ENCODE results near the gene OR14I1.

OR14I1 gene

GRCh38 chr1:248710305-248710900 is 7.8 kb upstream of the OR14I1 start:
- TF ChIP-seq POLR2A (IDR thresholded peaks at IDR 0.05; ENCODE audit: low read depth, low read length): no peak
- FAIRE-seq (no peak), DNase-seq (ENCODE audit: insufficient read length) (no peak)

GRCh38 chr1:248704606-248705005 is 2.0 kb upstream of the OR14I1 start:
- no peak for DNase-seq (ENCODE audit: insufficient read length)
- TF ChIP-seq POLR2A (IDR thresholded peaks at IDR 0.05; ENCODE audit: low read depth, low read length) (no peak), POLR2AphosphoS5 (IDR thresholded peaks at IDR 0.05; ENCODE audit: low read depth, low read length) (no peak), TAF1 (IDR thresholded peaks at IDR 0.05; ENCODE audit: borderline replicate concordance, low read depth, low read length) (no peak)
- FAIRE-seq: no peak

GRCh38 chr1:248703674-248704073 is 1.1 kb upstream of the OR14I1 start:
- TF ChIP-seq TAF1 (IDR thresholded peaks at IDR 0.05; ENCODE audit: borderline replicate concordance, low read depth, low read length) (no peak), POLR2AphosphoS5 (IDR thresholded peaks at IDR 0.05; ENCODE audit: low read depth, low read length) (no peak), POLR2A (IDR thresholded peaks at IDR 0.05; ENCODE audit: low read depth, low read length) (no peak)
- FAIRE-seq (no peak), DNase-seq (ENCODE audit: insufficient read length) (no peak)

- FAIRE-seq (no peak), DNase-seq (ENCODE audit: insufficient read length) (no peak)
- no peak for TF ChIP-seq POLR2A (IDR thresholded peaks at IDR 0.05; ENCODE audit: low read depth, low read length)
- no peak for TF ChIP-seq TAF1 (IDR thresholded peaks at IDR 0.05; ENCODE audit: borderline replicate concordance, low read depth, low read length)
- TF ChIP-seq POLR2AphosphoS5 (IDR thresholded peaks at IDR 0.05; ENCODE audit: low read depth, low read length): no peak
Measured at GRCh38 chr1:248699099-248699498, 3.5 kb downstream of the OR14I1 start.

- FAIRE-seq (no peak), DNase-seq (ENCODE audit: insufficient read length) (no peak)
- TF ChIP-seq POLR2AphosphoS5 (IDR thresholded peaks at IDR 0.05; ENCODE audit: low read depth, low read length): no peak
- TF ChIP-seq TAF1 (IDR thresholded peaks at IDR 0.05; ENCODE audit: borderline replicate concordance, low read depth, low read length): no peak
- no peak for TF ChIP-seq POLR2A (IDR thresholded peaks at IDR 0.05; ENCODE audit: low read depth, low read length)
Measured at GRCh38 chr1:248697907-248698306, 4.7 kb downstream of the OR14I1 start.

- no peak for TF ChIP-seq TAF1 (IDR thresholded peaks at IDR 0.05; ENCODE audit: borderline replicate concordance, low read depth, low read length)
- no peak for TF ChIP-seq POLR2AphosphoS5 (IDR thresholded peaks at IDR 0.05; ENCODE audit: low read depth, low read length)
- TF ChIP-seq POLR2A (IDR thresholded peaks at IDR 0.05; ENCODE audit: low read depth, low read length): no peak
- DNase-seq (ENCODE audit: insufficient read length): no peak
- no peak for FAIRE-seq
Measured at GRCh38 chr1:248696774-248697173, 5.8 kb downstream of the OR14I1 start.

GRCh38 chr1:248696261-248696660 is 6.3 kb downstream of the OR14I1 start:
- DNase-seq (ENCODE audit: insufficient read length) (no peak), FAIRE-seq (peak; percentile 36)
- TF ChIP-seq TAF1 (IDR thresholded peaks at IDR 0.05; ENCODE audit: borderline replicate concordance, low read depth, low read length) (no peak), POLR2AphosphoS5 (IDR thresholded peaks at IDR 0.05; ENCODE audit: low read depth, low read length) (no peak), POLR2A (IDR thresholded peaks at IDR 0.05; ENCODE audit: low read depth, low read length) (no peak)

GRCh38 chr1:248695451-248696132 is 7.0 kb downstream of the OR14I1 start:
- DNase-seq (ENCODE audit: insufficient read length): no peak
- no peak for TF ChIP-seq POLR2AphosphoS5 (IDR thresholded peaks at IDR 0.05; ENCODE audit: low read depth, low read length)
- TF ChIP-seq TAF1 (IDR thresholded peaks at IDR 0.05; ENCODE audit: borderline replicate concordance, low read depth, low read length): no peak
- no peak for TF ChIP-seq POLR2A (IDR thresholded peaks at IDR 0.05; ENCODE audit: low read depth, low read length)
- no peak for FAIRE-seq

- no peak for TF ChIP-seq POLR2A (IDR thresholded peaks at IDR 0.05; ENCODE audit: low read depth, low read length)
- no peak for TF ChIP-seq TAF1 (IDR thresholded peaks at IDR 0.05; ENCODE audit: borderline replicate concordance, low read depth, low read length)
- no peak for TF ChIP-seq POLR2AphosphoS5 (IDR thresholded peaks at IDR 0.05; ENCODE audit: low read depth, low read length)
- FAIRE-seq: no peak
- no peak for DNase-seq (ENCODE audit: insufficient read length)
Measured at GRCh38 chr1:248691567-248692155, 10.9 kb downstream of the OR14I1 start.

GRCh38 chr1:248688527-248689298 is 13.9 kb downstream of the OR14I1 start:
- no peak for TF ChIP-seq POLR2A (IDR thresholded peaks at IDR 0.05; ENCODE audit: low read depth, low read length)
- no peak for TF ChIP-seq TAF1 (IDR thresholded peaks at IDR 0.05; ENCODE audit: borderline replicate concordance, low read depth, low read length)
- TF ChIP-seq POLR2AphosphoS5 (IDR thresholded peaks at IDR 0.05; ENCODE audit: low read depth, low read length): no peak
- DNase-seq (ENCODE audit: insufficient read length): no peak
- FAIRE-seq: peak; percentile 65

GRCh38 chr1:248686815-248687214 is 15.8 kb downstream of the OR14I1 start:
- TF ChIP-seq TAF1 (IDR thresholded peaks at IDR 0.05; ENCODE audit: borderline replicate concordance, low read depth, low read length) (no peak), POLR2AphosphoS5 (IDR thresholded peaks at IDR 0.05; ENCODE audit: low read depth, low read length) (no peak), POLR2A (IDR thresholded peaks at IDR 0.05; ENCODE audit: low read depth, low read length) (no peak)
- FAIRE-seq: peak; percentile 67
- DNase-seq (ENCODE audit: insufficient read length): peak; percentile 19
